A549 (cell line): ENCODE results near the gene CACNA1H. TPM values are rescaled to one million over a fixed set of nuclear protein-coding genes. Genes with fewer than 3 reads are reported as not detected.
A peak's percentile ranks its signal among the peaks of the same experiment; 100 is the strongest.

Experiments
- ATAC-seq, 2 experiments: fragments of 200-7000 bp in 1 of 2; fragments of >200 bp in 1 of 2; cut with Nextera tagmentation in 1 of 2; cut with Tn5 transposase in 1 of 2; 3 replicates each; pipeline versions ENCODE4 v1.8.0 to v1.9.1; 2018 to 2020; ENCODE audit warnings: mild to moderate bottlenecking in 1 of 2, moderate library complexity in 1 of 2
- CTCF ChIA-PET: fragments of 300-600 bp; sonication (Branson Sonifier 250); formaldehyde crosslinking; extraction: SDS; loops from one replicate; lab custom pipeline; 2021; ENCODE audit warnings: antibody characterized with exemption, inconsistent platforms; lab: Yijun Ruan, JAX
- POLR2A ChIA-PET: fragments of 350-600 bp; formaldehyde crosslinking; extraction: SDS; loops from one replicate; lab custom pipeline; 2021; ENCODE audit warnings: antibody characterized with exemption, inconsistent platforms; lab: Yijun Ruan, JAX
- DNase-seq, 2 experiments: peaks; one replicate each; pipeline versions ENCODE4 v3.0.0 to v3.0.0-alpha.2; 2011 to 2016; ENCODE audit warnings: low read depth in 1 of 2, low spot score in 1 of 2
- FAIRE-seq: peaks from 2 replicates; lab custom pipeline; 2011; peaks lifted over from hg19 to GRCh38; lab: Jason Lieb, UNC
- H3K27ac ChIP-seq, 2 experiments: fragments of >200 bp; sonication (Bioruptor Twin); formaldehyde crosslinking; 3 replicates each; pipeline ENCODE4 v1.5.1; 2016 to 2017
- H3K4me1 ChIP-seq: fragments of >200 bp; sonication (Bioruptor Twin); formaldehyde crosslinking; 3 replicates; pipeline ENCODE4 v1.6.1; 2016
- H3K4me2 ChIP-seq: fragments of >200 bp; sonication (Bioruptor Twin); formaldehyde crosslinking; 3 replicates; pipeline ENCODE4 v1.6.1; 2016
- H3K4me3 ChIP-seq: fragments of >200 bp; sonication (Bioruptor Twin); formaldehyde crosslinking; 3 replicates; pipeline ENCODE4 v1.5.1; 2016
- H3K9me3 ChIP-seq: fragments of >200 bp; sonication (Bioruptor Twin); formaldehyde crosslinking; 3 replicates; pipeline ENCODE4 v1.6.1; 2016
- CBX8 ChIP-seq: fragments of 200-600 bp; sonication (generic); IDR thresholded peaks from 2 replicates; pipeline ENCODE4 v1.6.1; 2016
- CEBPB ChIP-seq, 2 experiments: fragments of >200 bp in 1 of 2; sonication (Bioruptor Twin) in 1 of 2; formaldehyde crosslinking in 1 of 2; IDR thresholded peaks; 2 replicates each; pipeline ENCODE4 v1.6.1; 2012 to 2016
- EHMT2 ChIP-seq: fragments of 200-600 bp; sonication (generic); IDR thresholded peaks from 2 replicates; pipeline ENCODE4 v1.6.1; 2016; ENCODE audit warnings: antibody characterized with exemption, low read depth, mild to moderate bottlenecking, moderate library complexity
- ELK1 ChIP-seq: fragments of 150-350 bp; IDR thresholded peaks from 2 replicates; pipeline ENCODE4 v1.6.1; 2014; ENCODE audit warnings: low read depth, mild to moderate bottlenecking, low read length
- EP300 ChIP-seq, 2 experiments: fragments of >200 bp; sonication (Bioruptor Twin); formaldehyde crosslinking; IDR thresholded peaks; 2 replicates in 1 of 2; 3 replicates in 1 of 2; pipeline ENCODE4 v1.6.1; 2016 to 2017
- ESRRA ChIP-seq: fragments of 150-350 bp; IDR thresholded peaks from 2 replicates; pipeline ENCODE4 v1.6.1; 2014; ENCODE audit warnings: mild to moderate bottlenecking, low read length, borderline replicate concordance
- FOSB ChIP-seq: fragments of 250-450 bp; sonication (Bioruptor Pico); IDR thresholded peaks from 2 replicates; pipeline ENCODE4 v1.5.0; 2020; ENCODE audit warnings: mild to moderate bottlenecking, moderate library complexity
- FOSL2 ChIP-seq, 2 experiments: fragments of 450-650 bp in 1 of 2; fragments of >200 bp in 1 of 2; sonication (Bioruptor Twin) in 1 of 2; formaldehyde crosslinking; IDR thresholded peaks; 2 replicates each; pipeline versions ENCODE4 v1.5.0 to v1.6.1; 2016 to 2020; ENCODE audit warnings: mild to moderate bottlenecking in 1 of 2, moderate library complexity in 1 of 2
- HEYL ChIP-seq: fragments of 250-450 bp; sonication (Bioruptor Pico); IDR thresholded peaks from 2 replicates; pipeline ENCODE4 v1.8.0; 2021; ENCODE audit warnings: mild to moderate bottlenecking, moderate library complexity
- HOXB13 ChIP-seq: fragments of 250-450 bp; sonication (Bioruptor Pico); IDR thresholded peaks from 2 replicates; pipeline ENCODE4 v1.5.0; 2020; ENCODE audit warnings: low read depth, mild to moderate bottlenecking, moderate library complexity
- HOXB5 ChIP-seq: fragments of 250-450 bp; sonication (Bioruptor Pico); IDR thresholded peaks from 2 replicates; pipeline ENCODE4 v1.5.0; 2020; ENCODE audit warnings: mild to moderate bottlenecking, moderate library complexity
- JUN ChIP-seq, 2 experiments: fragments of >200 bp; sonication (Bioruptor Twin); formaldehyde crosslinking; IDR thresholded peaks; 2 replicates in 1 of 2; 3 replicates in 1 of 2; pipeline ENCODE4 v1.6.1; 2016 to 2017
- JUNB ChIP-seq: fragments of >200 bp; sonication (Bioruptor Twin); formaldehyde crosslinking; IDR thresholded peaks from 2 replicates; pipeline ENCODE4 v1.6.1; 2016
- KDM1A ChIP-seq: fragments of 200-600 bp; sonication (generic); IDR thresholded peaks from 2 replicates; pipeline ENCODE4 v1.6.1; 2016; ENCODE audit warnings: low read depth, mild to moderate bottlenecking
- MAFK ChIP-seq: fragments of 450-650 bp; IDR thresholded peaks from 2 replicates; pipeline ENCODE4 v1.6.1; 2014; ENCODE audit not compliant: partially characterized antibody
- PHF8 ChIP-seq: fragments of 200-600 bp; sonication (generic); IDR thresholded peaks from 2 replicates; pipeline ENCODE4 v1.6.1; 2016; ENCODE audit warnings: low read depth, mild to moderate bottlenecking, antibody characterized with exemption, moderate library complexity, borderline replicate concordance
- RCOR1 ChIP-seq: fragments of 150-350 bp; IDR thresholded peaks from 2 replicates; pipeline ENCODE4 v1.6.1; 2014; ENCODE audit warnings: antibody characterized with exemption, low read length, low read depth
- SREBF2 ChIP-seq: fragments of 450-650 bp; IDR thresholded peaks from 2 replicates; pipeline ENCODE4 v1.6.1; 2014; ENCODE audit warnings: mild to moderate bottlenecking, moderate library complexity
- ZFP36 ChIP-seq: fragments of 450-650 bp; IDR thresholded peaks from 2 replicates; pipeline ENCODE4 v1.6.1; 2014; ENCODE audit warnings: borderline replicate concordance; ENCODE audit not compliant: partially characterized antibody
- ZNF302 ChIP-seq: fragments of 250-450 bp; sonication (Bioruptor Pico); IDR thresholded peaks from 2 replicates; pipeline ENCODE4 v1.9.0; 2021; ENCODE audit warnings: inconsistent platforms, mild to moderate bottlenecking, moderate library complexity
- ZSCAN20 ChIP-seq: fragments of 250-450 bp; sonication (Bioruptor Pico); IDR thresholded peaks from 2 replicates; pipeline ENCODE4 v1.8.0; 2022; ENCODE audit warnings: mild to moderate bottlenecking, moderate library complexity
- WGBS: methylation state at CpG from one replicate; pipeline ENCODE4 v1.1.6; 2017; ENCODE audit errors: missing lambda C conversion rate; 5-methylcytosine and 5-hydroxymethylcytosine counted together
- polyA plus RNA-seq, 4 experiments: library from polyadenylated mRNA; depleted of rRNA in 3 of 4; stranded (reverse); fragments of >200 nt; fragmentation: RNase III in 1 of 4; extraction: RNeasy Plus Mini Kit Qiagen cat#74134 plus additional on column Dnase treatment in 1 of 4; gene quantifications; 2 replicates in 3 of 4; 3 replicates in 1 of 4; pipeline ENCODE4 v1.2.3, GENCODE V29; 2011 to 2017
- TF ChIP-seq, protein P1 (sequence below): IDR thresholded peaks from 2 replicates; pipeline ENCODE4 v1.6.1; 2012; ENCODE audit warnings: low read depth, borderline replicate concordance
- TF ChIP-seq, protein P2 (sequence below): fragments of 250-450 bp; sonication (Bioruptor Pico); IDR thresholded peaks from 2 replicates; pipeline ENCODE4 v1.5.0; 2021; ENCODE audit warnings: mild to moderate bottlenecking, moderate library complexity, borderline replicate concordance

Gene CACNA1H
- polyA plus RNA-seq, 2 of the 4 experiments (the other 2 are of a cell fraction) = 7.2 to 15.8 TPM

- no peak overlapping the region for H3K4me3 ChIP-seq
- CTCF ChIA-PET = interaction anchor here (0.6 to 1.5 kb wide), 2 partner anchors 11 to 198 kb away, joined by 3 to 4 read pairs; no protein-coding TSS in a partner anchor
- FAIRE-seq (no peak), DNase-seq (no peak)
- H3K4me1 ChIP-seq = 0 out of 3 replicates have a peak, but pooled peaks cover 5% of the 10 kb centered on the region
- H3K4me2 ChIP-seq = no peak overlapping the region
- 74% methylated on average over 17 of the region's 34 CpGs for WGBS
- TF ChIP-seq ESRRA (no peak), ELK1 (no peak), HOXB13 (CRISPR knock-in tag) (no peak)
- TF ChIP-seq, all 56 proteins: peak for 0
- Histone ChIP-seq H3K27ac (no peak overlapping the region), H3K9me3 (no peaks in the 10 kb centered on the region)
- POLR2A ChIA-PET = no interaction called here
- peak in 1 of 2 experiments; percentile 3; a peak in 2 of 6 replicates for ATAC-seq
These were observed 104.8 kb downstream of the CACNA1H start for GRCh38 chr16:1257561-1258224.

- Histone ChIP-seq H3K27ac (no peak overlapping the region), H3K4me3 (no peak overlapping the region), H3K4me1 (0 out of 3 replicates have a peak, but pooled peaks cover 5% of the 10 kb centered on the region), H3K4me2 (no peak overlapping the region), H3K9me3 (no peaks in the 10 kb centered on the region)
- CTCF ChIA-PET = interaction anchor here (0.6 to 1.5 kb wide), 2 partner anchors 11 to 199 kb away, joined by 3 to 4 read pairs; no protein-coding TSS in a partner anchor
- ATAC-seq (no peak), DNase-seq (no peak), FAIRE-seq (no peak)
- WGBS = 33% methylated on average over 10 of the region's 12 CpGs
- POLR2A ChIA-PET = no interaction called here
- no peak for TF ChIP-seq SREBF2
- TF ChIP-seq ZNF302 (CRISPR knock-in tag) = no peak
- TF ChIP-seq CBX8 = no peak
- TF ChIP-seq, protein P1, sequence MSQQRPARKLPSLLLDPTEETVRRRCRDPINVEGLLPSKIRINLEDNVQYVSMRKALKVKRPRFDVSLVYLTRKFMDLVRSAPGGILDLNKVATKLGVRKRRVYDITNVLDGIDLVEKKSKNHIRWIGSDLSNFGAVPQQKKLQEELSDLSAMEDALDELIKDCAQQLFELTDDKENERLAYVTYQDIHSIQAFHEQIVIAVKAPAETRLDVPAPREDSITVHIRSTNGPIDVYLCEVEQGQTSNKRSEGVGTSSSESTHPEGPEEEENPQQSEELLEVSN = no peak
These were observed 105.3 kb downstream of the CACNA1H start for GRCh38 chr16:1258225-1258600.

GRCh38 chr16:1258906-1259759 lies 106.2 kb downstream of the CACNA1H start:
- CTCF ChIA-PET = no interaction called here
- DNase-seq (no peak), ATAC-seq (peak in 1 of 2 experiments; percentile 4; a peak in 3 of 6 replicates), FAIRE-seq (no peak)
- H3K9me3 ChIP-seq = no peaks in the 10 kb centered on the region
- POLR2A ChIA-PET = no interaction called here
- TF ChIP-seq ESRRA = no peak
- TF ChIP-seq ZNF302 (CRISPR knock-in tag) = no peak
- TF ChIP-seq CEBPB (IDR thresholded peaks at IDR 0.05) = no peak
- TF ChIP-seq ZSCAN20 (CRISPR knock-in tag) = no peak
- TF ChIP-seq FOSL2 (IDR thresholded peaks at IDR 0.05) = no peak
- no peak for TF ChIP-seq FOSL2 (CRISPR knock-in tag; IDR thresholded peaks at IDR 0.05)
- H3K4me1 ChIP-seq = 0 out of 3 replicates have a peak, but pooled peaks cover 5% of the 10 kb centered on the region
- WGBS = 9% methylated on average over 8 of the region's 42 CpGs
- peak overlapping the region; percentile 18; the same call in 2 of the 3 replicates for H3K4me3 ChIP-seq
- peak overlapping the region; percentile 78 for H3K4me2 ChIP-seq
- H3K27ac ChIP-seq = peak overlapping the region in 1 of 2 experiments; percentile 55; a peak in 2 of 6 replicates

DNA sequence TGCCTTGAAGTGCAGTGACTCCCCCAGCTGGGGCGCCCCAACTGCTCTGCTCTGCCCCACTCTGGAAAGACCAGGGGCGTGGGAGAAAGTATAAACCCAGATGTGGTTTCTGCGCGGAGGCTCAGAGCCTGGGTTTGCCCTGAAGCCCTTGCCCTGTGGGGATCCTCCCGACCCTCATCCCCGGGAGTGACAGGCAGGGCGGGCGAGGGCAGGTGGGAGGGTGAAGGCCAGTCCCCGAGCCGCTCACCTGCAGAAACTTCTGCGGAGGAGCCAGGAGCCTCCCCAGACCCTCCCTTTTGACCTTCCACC lies 106.8 kb downstream of the CACNA1H start:
- Histone ChIP-seq H3K4me1 (0 out of 3 replicates have a peak, but pooled peaks cover 5% of the 10 kb centered on the region), H3K4me2 (no peak overlapping the region; the same call in 2 of the 3 replicates), H3K4me3 (no peak overlapping the region), H3K27ac (no peak overlapping the region), H3K9me3 (no peaks in the 10 kb centered on the region)
- DNase-seq (no peak), ATAC-seq (peak in 1 of 2 experiments; percentile 3; a peak in 2 of 6 replicates), FAIRE-seq (no peak)
- CTCF ChIA-PET = no interaction called here
- WGBS = 58% methylated on average over 2 of the region's 11 CpGs
- TF ChIP-seq HOXB5 (no peak), HEYL (no peak), KDM1A (no peak), FOSB (CRISPR knock-in tag) (no peak), EHMT2 (no peak), RCOR1 (no peak), EP300 (IDR thresholded peaks at IDR 0.05) (no peak), HOXB13 (CRISPR knock-in tag) (no peak), ZFP36 (no peak), MAFK (no peak), JUNB (no peak), JUN (IDR thresholded peaks at IDR 0.05) (no peak), PHF8 (no peak)
- TF ChIP-seq, protein P2, sequence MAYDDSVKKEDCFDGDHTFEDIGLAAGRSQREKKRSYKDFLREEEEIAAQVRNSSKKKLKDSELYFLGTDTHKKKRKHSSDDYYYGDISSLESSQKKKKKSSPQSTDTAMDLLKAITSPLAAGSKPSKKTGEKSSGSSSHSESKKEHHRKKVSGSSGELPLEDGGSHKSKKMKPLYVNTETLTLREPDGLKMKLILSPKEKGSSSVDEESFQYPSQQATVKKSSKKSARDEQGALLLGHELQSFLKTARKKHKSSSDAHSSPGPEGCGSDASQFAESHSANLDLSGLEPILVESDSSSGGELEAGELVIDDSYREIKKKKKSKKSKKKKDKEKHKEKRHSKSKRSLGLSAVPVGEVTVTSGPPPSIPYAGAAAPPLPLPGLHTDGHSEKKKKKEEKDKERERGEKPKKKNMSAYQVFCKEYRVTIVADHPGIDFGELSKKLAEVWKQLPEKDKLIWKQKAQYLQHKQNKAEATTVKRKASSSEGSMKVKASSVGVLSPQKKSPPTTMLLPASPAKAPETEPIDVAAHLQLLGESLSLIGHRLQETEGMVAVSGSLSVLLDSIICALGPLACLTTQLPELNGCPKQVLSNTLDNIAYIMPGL (CRISPR knock-in tag) = no peak
- POLR2A ChIA-PET = no interaction called here
